ENCODE results near the gene SYNDIG1. TPM values are rescaled to one million over a fixed set of nuclear protein-coding genes. Genes with fewer than 3 reads are reported as not detected.

The SYNDIG1 gene
- total RNA-seq, 1 experiment from 2014 or later, result 5.4 TPM

- Mint-ChIP-seq H3K9me3 (no peaks in the 10 kb centered on the region), H3K4me3 (no peak overlapping the region), H3K27me3 (ENCODE audit: low read depth) (no peaks in the 10 kb centered on the region), H3K4me1 (peaks cover 0 to 13% of the 10 kb centered on the region in 2 experiments; a peak in 2 of 4 replicates), H3K36me3 (ENCODE audit: insufficient read depth in 1 of 3, low read depth in 3 of 3) (peaks cover 2 to 10% (median 3%) of the 10 kb centered on the region in 3 experiments; a peak in 4 of 7 replicates), H3K27ac (peak overlapping the region in 2 of 3 experiments; percentile 2; a peak in 3 of 7 replicates)
- no peak overlapping the region for H2BK20ac ChIP-seq (ENCODE audit: low read depth, low read length, poor library complexity, severe bottlenecking)
- H3K27me3 ChIP-seq (ENCODE audit: insufficient read depth, low read length), result no peaks in the 10 kb centered on the region
- H3K4ac ChIP-seq (ENCODE audit: low read depth, low read length), result no peak overlapping the region
- no peak overlapping the region for H2BK12ac ChIP-seq (ENCODE audit: insufficient read length, low read depth, low read length)
- H3K9ac ChIP-seq (ENCODE audit: extremely low read depth, insufficient read length, low read length), result no peak overlapping the region
- H3T11ph ChIP-seq (ENCODE audit: low read length), result no peak overlapping the region
- H2BK120ac ChIP-seq (ENCODE audit: low read depth, low read length, poor library complexity, severe bottlenecking), result no peak overlapping the region
- no peak overlapping the region for H2BK15ac ChIP-seq (ENCODE audit: low read depth, low read length)
- H3K4me1 ChIP-seq (ENCODE audit: insufficient read depth, low read length), result no peaks in the 10 kb centered on the region
- no peak overlapping the region for H3K56ac ChIP-seq (ENCODE audit: insufficient read length, low read depth, low read length)
- no peak for TF ChIP-seq CTCF (conservative IDR thresholded peaks at IDR 0.05)
- H3K79me2 ChIP-seq (ENCODE audit: insufficient read depth, low read length), result no peaks in the 10 kb centered on the region
- H3K79me1 ChIP-seq (ENCODE audit: insufficient read depth, low read depth, low read length, poor library complexity, severe bottlenecking), result no peaks in the 10 kb centered on the region
- H4K5ac ChIP-seq (ENCODE audit: insufficient read length, low read depth, low read length), result no peak overlapping the region
- no CpG with 5 or more reads among the region's 21 CpGs for WGBS (ENCODE audit: extremely low coverage, insufficient read length, low lambda C conversion rate)
- H4K20me1 ChIP-seq (ENCODE audit: control insufficient read depth, insufficient read depth, insufficient read length), result no peaks in the 10 kb centered on the region
- no peak overlapping the region for H4K8ac ChIP-seq (replicated peaks; ENCODE audit: insufficient read length, low read depth, low read length)
- H2AK5ac ChIP-seq (ENCODE audit: insufficient read length, low read length), result no peak overlapping the region
- H3K14ac ChIP-seq (ENCODE audit: insufficient read depth, low read length), result no peak overlapping the region
- no peaks in the 10 kb centered on the region for H3K23me2 ChIP-seq (ENCODE audit: insufficient read length, low read depth, low read length, poor library complexity, severe bottlenecking)
- H3K23ac ChIP-seq (ENCODE audit: insufficient read length, low read depth, low read length), result no peak overlapping the region
- no peak overlapping the region for H3K18ac ChIP-seq (ENCODE audit: insufficient read length, low read depth, low read length)
- no peak overlapping the region for H2BK5ac ChIP-seq (ENCODE audit: insufficient read length, low read length)
- H4K91ac ChIP-seq (ENCODE audit: insufficient read length, low read depth, low read length), result no peak overlapping the region
- no peak overlapping the region for H3K4me2 ChIP-seq (ENCODE audit: insufficient read depth, insufficient read length, low read length)
- H3K9me3 ChIP-seq (ENCODE audit: control insufficient read depth, low read depth, low read length), result no peaks in the 10 kb centered on the region
- no peak overlapping the region for H3K27ac ChIP-seq (ENCODE audit: insufficient read length, low read depth, low read length)
- DNase-seq, result peak; percentile 18
- H2AFZ ChIP-seq (ENCODE audit: low read length), result no peak overlapping the region
These were observed 35.2 kb downstream of the SYNDIG1 start for GRCh38 chr20:24504331-24505285.
